HL-60 (cell line): ENCODE data around the gene ARMC7.

Experiments
- GABPA ChIP-seq: IDR thresholded peaks from 2 replicates; pipeline ENCODE4 v1.6.1; 2012; ENCODE audit warnings: low read depth
- POLR2AphosphoS5 ChIP-seq: IDR thresholded peaks from 2 replicates; pipeline ENCODE4 v1.6.1; 2012; ENCODE audit warnings: low read depth
- REST ChIP-seq: IDR thresholded peaks from 2 replicates; pipeline ENCODE4 v1.6.1; 2012; ENCODE audit warnings: low read depth; ENCODE audit not compliant: insufficient replicate concordance
- TF ChIP-seq, protein P1 (sequence below): IDR thresholded peaks from one replicate; pipeline ENCODE4 v1.5.1; 2011; ENCODE audit warnings: low read length, control low read depth, inconsistent platforms; ENCODE audit not compliant: insufficient read depth

DNA sequence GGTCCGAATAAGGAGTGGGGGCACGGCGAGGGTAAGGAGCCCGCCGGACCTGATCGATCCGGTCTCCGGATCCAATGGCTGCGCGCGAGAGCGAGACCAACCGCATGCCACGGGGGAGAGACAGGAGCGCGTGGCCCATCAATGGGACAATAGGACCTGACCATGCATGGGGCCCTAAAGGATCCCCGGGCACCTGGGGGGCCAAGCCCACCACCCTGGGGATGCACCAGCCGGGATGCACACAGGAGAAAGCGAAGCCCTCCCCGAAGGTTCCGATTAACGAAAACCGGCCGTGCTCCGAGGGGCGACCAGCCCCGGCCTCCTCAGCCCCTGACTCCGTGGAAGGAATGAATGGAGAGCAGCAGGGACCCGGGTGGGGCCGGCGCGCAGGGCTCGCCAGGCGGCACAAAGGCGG is 44.0 kb downstream of the ARMC7 start:
- TF ChIP-seq, protein P1, sequence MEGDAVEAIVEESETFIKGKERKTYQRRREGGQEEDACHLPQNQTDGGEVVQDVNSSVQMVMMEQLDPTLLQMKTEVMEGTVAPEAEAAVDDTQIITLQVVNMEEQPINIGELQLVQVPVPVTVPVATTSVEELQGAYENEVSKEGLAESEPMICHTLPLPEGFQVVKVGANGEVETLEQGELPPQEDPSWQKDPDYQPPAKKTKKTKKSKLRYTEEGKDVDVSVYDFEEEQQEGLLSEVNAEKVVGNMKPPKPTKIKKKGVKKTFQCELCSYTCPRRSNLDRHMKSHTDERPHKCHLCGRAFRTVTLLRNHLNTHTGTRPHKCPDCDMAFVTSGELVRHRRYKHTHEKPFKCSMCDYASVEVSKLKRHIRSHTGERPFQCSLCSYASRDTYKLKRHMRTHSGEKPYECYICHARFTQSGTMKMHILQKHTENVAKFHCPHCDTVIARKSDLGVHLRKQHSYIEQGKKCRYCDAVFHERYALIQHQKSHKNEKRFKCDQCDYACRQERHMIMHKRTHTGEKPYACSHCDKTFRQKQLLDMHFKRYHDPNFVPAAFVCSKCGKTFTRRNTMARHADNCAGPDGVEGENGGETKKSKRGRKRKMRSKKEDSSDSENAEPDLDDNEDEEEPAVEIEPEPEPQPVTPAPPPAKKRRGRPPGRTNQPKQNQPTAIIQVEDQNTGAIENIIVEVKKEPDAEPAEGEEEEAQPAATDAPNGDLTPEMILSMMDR, result no peak
- TF ChIP-seq POLR2AphosphoS5 (no peak; the same call in 1 of the 2 replicates), GABPA (no peak), REST (no peak)
